ENCODE data around the gene OR56A4. TPM values are rescaled to one million over a fixed set of nuclear protein-coding genes. Genes with fewer than 3 reads are reported as not detected.

OR56A4 gene
- total RNA-seq, 4 donors from 2014 or later: not detected

- no peak overlapping the region for H3K4me3 ChIP-seq
- TF ChIP-seq CTCF (IDR thresholded peaks at IDR 0.05 in 4 of 5, conservative IDR thresholded peaks at IDR 0.05 in 1 of 5): no peak
- TF ChIP-seq POLR2A (IDR thresholded peaks at IDR 0.05): no peak
- DNase-seq (no peak), ATAC-seq (no peak)
- no peak overlapping the region for H3K27ac ChIP-seq
- in situ Hi-C loops (cut with MboI; ENCODE audit: low sequenced_read_pairs in 4 of 4): no loop called here
- H3K36me3 ChIP-seq: no peaks in the 10 kb centered on the region
- no peaks in the 10 kb centered on the region for H3K27me3 ChIP-seq
- no peaks in the 10 kb centered on the region for H3K4me1 ChIP-seq
- no peaks in the 10 kb centered on the region for H3K9me3 ChIP-seq
- intact Hi-C loops (cut with DNase I; ENCODE audit: low total_unique reads): no loop called here
These were observed 51.2 kb downstream of the OR56A4 start for GRCh38 chr11:5955586-5955985.

Other genes with a start within 250 kb of the OR56A4 start
- gene OR52N5, start 223.6 kb downstream of the OR56A4 start, total RNA-seq: not detected
- not detected for gene OR52N1, start 215.7 kb downstream of the OR56A4 start, total RNA-seq
- not detected for gene OR52N2, start 198.0 kb downstream of the OR56A4 start, total RNA-seq
- not detected for gene OR52E6, start 165.0 kb downstream of the OR56A4 start, total RNA-seq
- gene OR52E8, start 149.3 kb downstream of the OR56A4 start, total RNA-seq: not detected
- not detected for gene OR52E4, start 126.3 kb downstream of the OR56A4 start, total RNA-seq
- not detected for gene OR52E5, start 113.7 kb downstream of the OR56A4 start, total RNA-seq
- not detected for gene OR56A3, start 64.7 kb downstream of the OR56A4 start, total RNA-seq
- not detected for gene OR56A5, start 38.5 kb downstream of the OR56A4 start, total RNA-seq
- not detected for gene OR52L1, start 20.0 kb downstream of the OR56A4 start, total RNA-seq
- not detected for gene OR56A1, start 23.8 kb upstream of the OR56A4 start, total RNA-seq
- not detected for gene OR56B4, start 100.7 kb upstream of the OR56A4 start, total RNA-seq
- not detected for gene OR52B2, start 163.4 kb upstream of the OR56A4 start, total RNA-seq
- gene OR52W1, start 192.3 kb upstream of the OR56A4 start, total RNA-seq: not detected
- gene C11orf42, start 198.6 kb upstream of the OR56A4 start, total RNA-seq: not detected
- gene FHIP1B, start 227.7 kb upstream of the OR56A4 start, total RNA-seq: 10 to 100 TPM; 23.9 to 41.7 (median 33.9) TPM
- gene CNGA4, start 232.1 kb upstream of the OR56A4 start, total RNA-seq: not detected